Brain microvascular endothelial cell (primary cell): ENCODE results near the gene CNFN.

Experiments
- DNase-seq: peaks from one replicate; pipeline ENCODE4 v3.0.0-alpha.2; 2020
- H3K27ac ChIP-seq: fragments of 250-450 bp; sonication (Bioruptor Pico); 2 replicates; pipeline ENCODE4 v1.5.1; 2020; ENCODE audit warnings: mild to moderate bottlenecking, moderate library complexity
- H3K27me3 ChIP-seq: fragments of 250-450 bp; sonication (Bioruptor Pico); replicated peaks from 2 replicates; pipeline ENCODE4 v1.5.1; 2020; ENCODE audit warnings: mild to moderate bottlenecking
- H3K36me3 ChIP-seq: fragments of 250-450 bp; sonication (Bioruptor Pico); replicated peaks from 2 replicates; pipeline ENCODE4 v1.5.1; 2020; ENCODE audit warnings: mild to moderate bottlenecking
- H3K4me3 ChIP-seq: 2 replicates; pipeline ENCODE4 v1.5.1; 2011; ENCODE audit warnings: low read depth, mild to moderate bottlenecking, control low read depth, low read length, moderate library complexity
- in situ Hi-C: cut with HindIII; loops from 2 replicates; pipeline ENCODE4 v1.10.0; 2017; ENCODE audit warnings: low sequenced_read_pairs, low pct_ligation_motif_present
- TF ChIP-seq, protein P1 (sequence below): IDR thresholded peaks from 2 replicates; pipeline ENCODE4 v1.5.1; 2011; ENCODE audit warnings: low read depth, mild to moderate bottlenecking, moderate library complexity, low read length, control low read depth, inconsistent platforms; ENCODE audit errors: missing control alignments

CNFN gene

DNA sequence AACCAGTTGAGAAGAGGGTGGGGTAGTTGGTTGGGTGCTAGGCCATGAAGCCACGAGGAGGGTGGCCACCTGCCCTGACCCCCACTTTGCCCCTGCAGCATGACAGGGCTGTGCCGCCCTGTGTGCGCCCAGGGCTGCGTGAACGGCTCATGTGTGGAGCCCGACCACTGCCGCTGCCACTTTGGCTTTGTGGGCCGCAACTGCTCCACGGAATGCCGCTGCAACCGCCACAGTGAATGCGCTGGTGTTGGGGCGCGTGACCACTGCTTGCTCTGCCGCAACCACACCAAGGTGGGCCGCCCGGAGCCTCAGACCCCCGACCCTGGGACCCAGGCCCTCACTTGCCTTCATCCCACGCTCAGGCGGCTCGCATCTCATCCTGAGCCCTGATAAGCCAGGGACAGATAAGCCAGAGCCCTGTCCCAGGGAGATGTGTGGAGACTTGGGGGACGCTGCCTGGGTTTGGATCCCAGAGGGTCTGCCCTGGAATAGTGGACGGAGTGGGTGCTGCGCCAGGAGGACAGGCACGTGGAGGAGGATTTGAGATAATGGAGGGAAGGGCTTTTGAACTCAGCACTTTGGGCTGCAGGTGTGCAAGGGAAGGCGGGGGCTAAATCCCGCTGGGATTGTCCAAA, 20.5 kb downstream of the CNFN start:
- H3K4me3 ChIP-seq: no peak overlapping the region
- DNase-seq: no peak
- H3K27me3 ChIP-seq: no peaks in the 10 kb centered on the region
- H3K36me3 ChIP-seq: no peaks in the 10 kb centered on the region
- H3K27ac ChIP-seq: no peak overlapping the region
- in situ Hi-C loops: no loop called here
- TF ChIP-seq, protein P1, sequence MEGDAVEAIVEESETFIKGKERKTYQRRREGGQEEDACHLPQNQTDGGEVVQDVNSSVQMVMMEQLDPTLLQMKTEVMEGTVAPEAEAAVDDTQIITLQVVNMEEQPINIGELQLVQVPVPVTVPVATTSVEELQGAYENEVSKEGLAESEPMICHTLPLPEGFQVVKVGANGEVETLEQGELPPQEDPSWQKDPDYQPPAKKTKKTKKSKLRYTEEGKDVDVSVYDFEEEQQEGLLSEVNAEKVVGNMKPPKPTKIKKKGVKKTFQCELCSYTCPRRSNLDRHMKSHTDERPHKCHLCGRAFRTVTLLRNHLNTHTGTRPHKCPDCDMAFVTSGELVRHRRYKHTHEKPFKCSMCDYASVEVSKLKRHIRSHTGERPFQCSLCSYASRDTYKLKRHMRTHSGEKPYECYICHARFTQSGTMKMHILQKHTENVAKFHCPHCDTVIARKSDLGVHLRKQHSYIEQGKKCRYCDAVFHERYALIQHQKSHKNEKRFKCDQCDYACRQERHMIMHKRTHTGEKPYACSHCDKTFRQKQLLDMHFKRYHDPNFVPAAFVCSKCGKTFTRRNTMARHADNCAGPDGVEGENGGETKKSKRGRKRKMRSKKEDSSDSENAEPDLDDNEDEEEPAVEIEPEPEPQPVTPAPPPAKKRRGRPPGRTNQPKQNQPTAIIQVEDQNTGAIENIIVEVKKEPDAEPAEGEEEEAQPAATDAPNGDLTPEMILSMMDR: no peak

DNA sequence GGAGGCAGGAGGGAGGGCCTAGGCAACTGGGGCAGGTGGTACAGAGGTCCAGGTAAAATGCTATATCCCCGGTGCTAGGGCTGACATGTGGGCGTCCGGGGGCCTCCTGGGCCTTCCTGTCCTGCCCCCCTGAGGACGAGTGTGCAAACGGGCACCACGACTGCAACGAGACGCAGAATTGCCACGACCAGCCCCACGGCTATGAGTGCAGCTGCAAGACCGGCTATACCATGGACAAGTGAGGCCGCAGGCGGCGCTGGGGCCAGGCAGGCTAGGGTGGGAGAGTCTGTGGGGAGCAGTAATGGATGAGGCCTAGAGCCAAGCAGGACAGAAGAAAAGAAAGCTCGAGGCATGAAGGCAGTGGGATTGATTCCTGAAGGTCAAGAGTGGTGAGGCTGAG, 21.3 kb downstream of the CNFN start:
- no peak for DNase-seq
- no peaks in the 10 kb centered on the region for H3K27me3 ChIP-seq
- no peaks in the 10 kb centered on the region for H3K36me3 ChIP-seq
- in situ Hi-C loops: no loop called here
- H3K27ac ChIP-seq: no peak overlapping the region
- TF ChIP-seq, protein P1: no peak
- H3K4me3 ChIP-seq: no peak overlapping the region

DNA sequence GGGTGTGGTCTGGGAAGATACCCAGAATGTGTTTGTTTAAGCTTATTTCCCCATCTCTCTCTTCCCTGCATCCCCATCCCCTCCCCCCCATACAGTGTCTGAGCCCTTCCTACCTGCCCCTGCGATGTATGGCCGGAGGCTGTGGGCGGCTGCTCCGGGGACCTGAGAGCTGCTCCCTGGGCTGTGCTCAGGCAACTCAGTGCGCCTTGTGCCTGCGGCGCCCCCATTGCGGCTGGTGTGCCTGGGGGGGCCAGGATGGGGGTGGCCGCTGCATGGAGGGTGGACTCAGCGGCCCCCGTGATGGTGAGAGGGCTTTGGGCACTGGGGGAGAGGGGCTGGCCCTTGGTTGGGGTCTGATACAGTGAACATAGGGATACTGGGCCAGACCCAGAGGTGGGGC, 21.7 kb downstream of the CNFN start:
- no peak for DNase-seq
- Histone ChIP-seq H3K4me3 (no peak overlapping the region), H3K27me3 (no peaks in the 10 kb centered on the region), H3K36me3 (peaks cover under 1% of the 10 kb centered on the region), H3K27ac (no peak overlapping the region)
- TF ChIP-seq, protein P1: no peak
- in situ Hi-C loops: no loop called here

DNA sequence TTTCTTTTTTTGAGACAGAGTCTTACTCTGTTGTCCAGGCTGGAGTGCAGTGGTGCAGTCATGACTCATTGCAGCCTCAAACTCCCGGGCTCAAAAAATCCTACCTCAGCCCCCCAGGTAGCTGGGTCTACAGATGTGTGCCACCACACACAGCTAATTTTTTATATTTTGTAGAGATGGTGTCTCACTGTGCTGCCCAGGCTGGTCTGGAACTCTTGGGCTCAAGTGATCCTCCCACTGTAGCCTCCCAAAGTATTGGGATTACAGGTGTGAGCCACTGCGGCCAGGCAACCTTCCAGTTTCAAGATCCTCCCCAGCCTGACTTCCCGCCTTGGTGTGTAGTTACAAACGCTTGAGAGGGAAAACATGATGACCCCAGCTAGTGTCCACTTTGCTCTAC, 22.2 kb downstream of the CNFN start:
- H3K36me3 ChIP-seq: peaks cover 5% of the 10 kb centered on the region
- TF ChIP-seq, protein P1: no peak
- DNase-seq: no peak
- H3K27ac ChIP-seq: no peak overlapping the region
- in situ Hi-C loops: no loop called here
- no peak overlapping the region for H3K4me3 ChIP-seq
- H3K27me3 ChIP-seq: no peaks in the 10 kb centered on the region

DNA sequence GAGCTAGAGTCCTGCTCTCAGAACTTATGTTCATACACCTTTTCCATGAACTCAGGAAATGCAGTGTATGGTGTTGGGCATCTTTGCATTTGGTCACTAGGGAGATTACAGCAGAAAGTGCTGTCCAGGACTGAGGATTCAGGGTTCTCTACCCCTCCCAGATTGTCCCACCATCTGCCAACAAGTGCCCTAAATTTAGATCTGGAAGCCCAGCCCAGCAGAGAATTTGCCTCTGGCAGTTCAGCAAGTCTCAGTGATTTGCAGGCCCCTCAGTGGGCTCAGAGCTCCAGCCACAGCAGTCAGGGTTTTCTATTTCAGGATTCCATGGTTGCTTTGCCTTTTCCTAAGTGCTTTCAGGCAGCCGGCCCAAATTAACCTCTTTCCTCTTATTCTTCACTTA, 23.4 kb downstream of the CNFN start:
- Histone ChIP-seq H3K36me3 (peaks cover 5% of the 10 kb centered on the region), H3K27me3 (no peaks in the 10 kb centered on the region), H3K4me3 (no peak overlapping the region), H3K27ac (no peak overlapping the region)
- DNase-seq: no peak
- TF ChIP-seq, protein P1: no peak
- in situ Hi-C loops: no loop called here
